Superior temporal gyrus (tissue), 1 donor: ENCODE data around the gene FNDC7.
"Not testable (repeated sequence)": the region's sequence is repeated elsewhere in the genome, so short reads cannot be mapped to it uniquely, and the experiment has no call there.

Experiments
- DNase-seq: peaks from one replicate; pipeline ENCODE4 v3.0.0-alpha.2; 2016; ENCODE audit errors: extremely low spot score

Gene FNDC7

DNA sequence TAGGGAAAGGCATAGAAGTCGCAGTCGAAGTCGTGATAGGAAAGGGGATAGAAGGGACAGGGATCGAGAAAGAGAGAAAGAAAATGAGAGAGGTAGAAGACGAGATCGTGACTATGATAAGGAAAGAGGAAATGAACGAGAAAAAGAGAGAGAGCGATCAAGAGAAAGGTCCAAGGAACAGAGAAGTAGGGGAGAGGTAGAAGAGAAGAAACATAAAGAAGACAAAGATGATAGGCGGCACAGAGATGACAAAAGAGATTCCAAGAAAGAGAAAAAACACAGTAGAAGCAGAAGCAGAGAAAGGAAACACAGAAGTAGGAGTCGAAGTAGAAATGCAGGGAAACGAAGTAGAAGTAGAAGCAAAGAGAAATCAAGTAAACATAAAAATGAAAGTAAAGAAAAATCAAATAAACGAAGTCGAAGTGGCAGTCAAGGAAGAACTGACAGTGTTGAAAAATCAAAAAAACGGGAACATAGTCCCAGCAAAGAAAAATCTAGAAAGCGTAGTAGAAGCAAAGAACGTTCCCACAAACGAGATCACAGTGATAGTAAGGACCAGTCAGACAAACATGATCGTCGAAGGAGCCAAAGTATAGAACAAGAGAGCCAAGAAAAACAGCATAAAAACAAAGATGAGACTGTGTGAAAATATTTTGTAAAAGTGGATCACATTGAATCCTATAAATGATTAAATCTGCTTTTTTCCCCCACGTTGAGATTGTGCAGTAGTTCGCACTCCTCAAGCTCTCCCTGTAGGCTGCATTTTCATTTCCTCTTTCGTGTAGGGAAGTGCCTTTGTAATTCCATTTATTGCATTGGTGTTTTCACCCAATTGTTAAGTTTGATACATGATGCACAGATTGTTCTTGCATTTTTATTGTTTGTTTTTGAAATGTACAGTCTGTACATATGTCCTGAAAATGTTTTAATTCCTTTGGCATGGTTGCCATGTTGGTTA lies 13.1 kb upstream of the FNDC7 start:
- DNase-seq: no peak

DNA sequence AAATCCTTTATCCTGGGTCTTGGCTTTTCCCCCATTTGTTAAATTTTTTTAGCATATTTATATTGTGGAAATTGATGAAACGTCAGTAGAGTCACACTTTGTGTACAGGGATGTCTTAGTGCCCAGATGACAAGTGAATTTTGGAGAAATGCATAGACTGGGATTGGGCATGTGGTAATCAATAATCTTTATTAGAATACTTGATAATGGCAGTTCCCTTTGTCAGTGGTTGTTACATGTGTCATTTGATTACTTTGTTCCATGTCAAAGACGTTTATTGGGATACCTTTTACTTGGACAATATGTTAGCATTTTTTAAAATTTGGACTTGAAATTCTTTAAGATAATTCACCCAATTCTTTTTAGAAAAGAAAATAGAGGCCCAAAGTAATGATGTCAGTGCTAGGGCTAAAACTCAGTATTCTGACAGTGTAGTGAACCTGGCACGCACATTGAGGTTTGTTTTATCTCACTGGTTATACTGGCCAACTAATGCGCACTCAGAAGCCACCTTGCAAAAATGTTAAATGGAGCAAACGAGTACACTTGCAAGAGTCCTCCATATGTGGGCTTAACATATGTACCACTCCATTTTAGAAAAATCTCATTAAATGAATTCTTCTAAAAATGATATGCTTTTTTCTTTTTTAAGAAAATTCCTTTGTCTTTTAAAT lies 11.4 kb upstream of the FNDC7 start:
- DNase-seq: no peak

DNA sequence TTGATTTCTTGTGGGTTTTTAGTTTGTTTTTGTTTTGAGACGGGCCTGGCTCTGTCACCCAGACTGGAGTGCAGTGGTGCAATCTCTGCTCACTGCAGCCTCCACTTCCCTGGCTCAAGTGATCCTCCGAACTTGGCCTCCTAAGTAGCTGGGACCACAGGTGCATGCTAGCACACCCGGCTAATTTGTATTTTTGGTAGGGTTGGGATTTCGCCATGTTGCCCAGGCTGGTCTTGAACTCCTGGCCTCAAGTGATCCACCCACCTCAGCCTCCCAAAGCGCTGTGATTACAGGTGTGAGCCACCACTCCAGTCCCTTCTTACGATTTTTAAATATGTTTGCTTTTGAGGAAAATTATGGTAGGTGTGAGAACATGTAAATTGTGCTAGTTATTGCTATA lies 10.6 kb upstream of the FNDC7 start:
- DNase-seq: not testable (repeated sequence)

DNA sequence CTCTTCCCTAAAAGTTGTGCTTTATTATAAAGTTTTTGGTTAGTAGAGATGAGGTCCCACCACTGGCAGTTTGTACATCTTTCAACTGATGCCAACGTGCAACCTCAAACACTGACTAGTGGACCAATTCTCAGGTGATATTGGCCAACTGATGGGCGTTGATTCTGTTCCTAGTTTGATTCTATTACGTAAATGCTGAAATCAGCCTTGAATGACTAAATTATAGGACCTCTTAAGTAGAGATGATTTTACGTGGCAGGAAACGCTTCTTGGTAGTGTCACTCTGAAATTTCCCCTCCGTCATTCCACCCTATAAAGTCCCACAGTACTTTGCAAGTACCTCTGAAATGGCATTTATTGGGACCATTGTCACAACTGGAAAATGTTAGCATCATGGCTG lies 8.8 kb upstream of the FNDC7 start:
- DNase-seq: no peak

DNA sequence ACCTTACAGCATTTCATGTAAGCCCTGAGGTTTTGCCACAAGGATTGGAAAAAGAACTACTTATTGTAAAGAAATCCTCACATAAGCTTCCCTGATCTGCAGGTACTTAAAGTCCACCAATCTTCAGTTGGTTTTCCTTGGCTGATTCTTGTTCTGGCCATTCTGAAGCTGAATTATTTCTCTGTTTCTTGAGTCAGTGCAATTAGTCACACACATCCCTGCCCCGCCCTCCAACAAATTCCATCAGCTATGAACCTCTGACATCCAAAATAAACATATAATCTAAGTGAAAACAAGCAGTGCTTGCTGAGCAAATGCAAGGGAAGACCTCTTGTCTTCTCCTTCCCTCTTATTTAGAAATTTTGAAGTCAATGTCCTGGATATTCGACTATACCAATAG lies 8.2 kb upstream of the FNDC7 start:
- DNase-seq: no peak

DNA sequence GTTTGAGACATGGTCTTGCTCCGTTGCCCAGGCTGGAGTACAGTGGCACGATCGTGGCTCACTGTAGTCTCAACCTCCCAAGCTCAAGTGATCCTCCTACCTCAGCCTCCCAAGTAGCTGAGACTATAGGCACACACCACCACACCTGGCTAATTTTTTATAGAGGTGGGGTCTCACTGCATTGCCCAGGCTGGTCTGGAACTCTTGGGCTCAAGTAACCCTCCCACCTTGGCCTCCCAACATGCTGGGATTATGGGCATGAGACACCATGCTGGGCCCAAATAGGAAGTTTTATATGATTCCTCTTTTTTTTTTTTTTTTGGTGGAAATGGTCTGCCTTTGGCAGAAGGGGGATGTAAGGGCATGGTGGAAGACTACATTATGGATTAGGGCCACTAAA lies 6.1 kb upstream of the FNDC7 start:
- DNase-seq: no peak

DNA sequence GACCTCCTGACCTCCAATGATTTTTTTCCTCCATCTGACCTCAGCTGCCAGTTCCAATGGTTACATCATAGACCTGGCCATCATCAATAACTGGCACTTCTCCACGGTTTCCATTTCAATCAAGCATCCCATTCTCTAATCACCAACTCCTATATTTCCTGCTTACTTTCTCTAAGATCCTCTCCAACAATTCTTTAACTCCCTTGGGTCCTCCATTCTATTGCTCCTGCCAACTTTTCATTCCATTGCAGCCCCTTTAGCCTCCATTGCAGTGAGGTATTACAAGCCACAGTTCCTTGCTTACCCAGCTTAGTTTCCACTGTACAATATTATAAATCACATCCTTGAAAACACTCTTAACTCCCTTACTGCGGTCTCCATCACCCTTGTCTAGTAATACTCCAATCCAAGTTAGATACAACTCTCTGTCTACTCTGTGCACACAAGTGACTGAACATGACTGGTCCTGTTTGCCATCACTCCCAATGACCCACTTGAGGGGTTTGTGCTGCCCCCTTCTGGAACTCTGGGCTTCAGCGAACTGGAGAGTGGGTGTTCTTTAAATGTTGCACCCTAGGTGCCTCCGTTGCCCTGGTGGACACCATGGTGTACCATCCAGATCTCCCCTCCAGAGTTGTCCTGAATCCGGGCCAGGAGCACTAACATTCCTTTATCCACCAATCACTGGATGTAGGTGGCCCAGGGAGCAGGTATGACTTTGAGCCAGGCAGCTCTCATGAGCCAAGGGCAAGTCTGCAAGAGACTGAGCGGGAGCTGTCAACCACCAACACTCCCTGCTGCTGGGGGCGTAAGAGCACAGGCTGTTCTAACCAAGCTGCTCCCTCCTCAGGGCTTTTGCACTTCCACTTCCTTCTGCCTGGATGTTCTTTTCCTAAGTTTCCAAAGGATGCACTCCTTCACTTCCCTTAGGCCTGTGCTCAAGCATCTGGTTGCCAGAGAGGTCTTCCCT lies 3.7 kb upstream of the FNDC7 start:
- DNase-seq: no peak

DNA sequence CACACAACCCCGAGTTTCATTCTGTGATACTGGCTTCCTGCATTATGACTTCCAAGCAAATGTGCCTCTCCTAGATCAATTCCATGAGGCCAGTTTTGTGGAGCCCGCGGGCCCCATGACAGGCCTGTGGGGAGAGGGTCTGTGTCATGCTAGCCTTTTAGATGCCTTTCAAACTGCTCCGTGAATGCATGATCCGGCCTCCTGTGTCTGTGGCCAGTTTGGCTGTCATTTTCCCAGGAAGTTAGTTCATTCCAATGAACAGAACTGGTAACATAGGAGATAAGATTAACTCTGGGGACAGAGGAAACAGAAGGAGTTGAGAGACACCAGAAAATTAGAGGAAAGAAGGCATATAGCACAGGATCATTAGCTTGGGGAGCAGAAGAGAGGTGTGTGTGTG lies 3.2 kb downstream of the FNDC7 start:
- DNase-seq: no peak

DNA sequence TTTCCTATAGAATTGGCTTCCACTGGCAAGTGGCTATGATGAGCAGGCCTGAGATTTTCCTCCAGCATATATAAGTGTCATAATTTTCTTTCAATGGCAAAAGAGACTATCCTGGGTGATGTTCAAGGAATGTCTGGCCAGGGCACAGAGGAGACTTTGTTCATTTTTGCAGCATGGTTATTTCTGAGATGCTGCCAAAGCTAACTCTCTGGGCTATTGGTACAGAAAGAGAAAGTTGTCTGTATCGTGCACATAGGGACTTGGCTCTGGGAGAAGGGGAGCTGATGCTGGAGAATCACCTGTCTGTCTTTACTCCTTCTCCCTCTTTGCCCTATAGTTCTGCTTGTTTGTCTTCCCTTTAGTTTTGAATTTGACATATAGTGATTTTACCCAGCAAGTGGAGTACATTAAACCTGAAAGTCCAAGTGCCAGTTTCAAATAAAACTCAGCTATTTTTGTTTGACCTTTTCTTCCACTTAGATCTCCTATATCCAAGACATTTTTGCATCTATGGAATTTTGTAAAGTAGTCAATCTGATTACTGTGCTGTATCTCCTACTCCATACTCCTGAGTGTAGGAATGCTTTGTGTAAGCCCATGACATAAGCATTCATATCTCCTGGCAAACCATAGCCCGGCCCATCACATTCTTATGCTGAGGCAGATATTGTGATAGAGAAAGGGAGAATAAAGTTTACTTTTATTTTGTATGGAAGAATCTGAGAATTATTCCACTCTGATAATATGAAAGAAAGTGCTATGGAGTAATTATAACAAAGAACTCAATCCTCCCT lies 3.9 kb downstream of the FNDC7 start:
- DNase-seq: no peak

DNA sequence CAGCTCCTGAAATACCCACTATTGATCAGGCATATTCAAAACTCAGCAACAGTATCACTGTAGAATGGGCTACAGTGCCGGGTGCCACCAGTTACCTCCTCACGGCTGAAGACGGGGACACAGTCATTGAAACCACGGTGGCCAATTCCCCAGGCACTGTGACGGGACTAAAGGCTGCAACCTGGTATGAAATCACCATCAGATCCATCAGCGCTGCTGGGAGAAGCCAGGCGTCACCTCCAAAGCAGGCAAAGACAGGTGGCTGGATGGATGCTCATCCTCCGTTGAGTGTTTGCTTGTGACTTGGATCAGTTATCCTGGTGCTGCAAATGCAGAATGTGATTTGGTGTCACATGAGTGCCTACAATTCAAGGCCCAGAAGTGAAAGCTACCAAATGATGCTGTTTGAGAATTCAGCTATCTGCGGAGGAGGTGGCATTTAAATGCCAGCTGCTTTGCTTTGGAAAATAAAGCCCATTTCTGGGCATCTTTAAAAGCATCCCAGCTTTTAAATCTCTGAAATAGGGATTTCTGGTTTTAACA lies 5.1 kb downstream of the FNDC7 start:
- peak; percentile 78 for DNase-seq

DNA sequence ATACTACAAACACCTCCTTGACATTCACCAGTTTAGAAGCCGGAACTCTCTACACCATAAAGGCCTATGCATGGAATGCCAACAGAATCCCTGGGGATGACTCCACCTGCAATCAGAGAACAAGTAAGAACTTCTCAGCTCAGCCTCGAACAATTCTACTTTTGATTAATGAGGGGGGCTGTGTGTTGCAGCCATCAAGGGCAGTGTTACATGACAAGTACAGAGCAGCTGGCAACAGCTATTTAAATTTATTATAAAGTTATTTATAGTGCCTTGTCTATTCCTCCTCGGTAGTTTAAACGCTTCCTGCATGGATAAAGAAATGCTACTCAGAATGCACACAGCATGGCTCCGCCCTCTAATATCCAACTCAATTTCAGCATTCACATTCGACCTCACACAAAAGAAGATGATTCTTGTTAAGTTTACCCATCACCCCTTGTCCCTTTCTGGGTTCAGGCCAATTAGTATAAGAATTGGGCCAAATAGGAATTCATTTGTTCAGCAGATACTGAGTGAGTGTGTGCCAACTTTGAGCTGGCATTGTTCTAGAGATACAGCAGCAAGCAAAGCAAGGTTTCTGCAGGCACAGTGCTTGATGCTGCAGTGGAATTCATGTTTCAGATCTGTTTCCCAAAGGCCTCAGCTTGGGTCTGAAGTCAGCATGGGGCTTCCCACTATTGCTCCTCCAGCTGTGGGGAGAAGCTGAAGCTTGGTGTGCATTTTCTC lies 6.4 kb downstream of the FNDC7 start:
- peak; percentile 52 for DNase-seq

DNA sequence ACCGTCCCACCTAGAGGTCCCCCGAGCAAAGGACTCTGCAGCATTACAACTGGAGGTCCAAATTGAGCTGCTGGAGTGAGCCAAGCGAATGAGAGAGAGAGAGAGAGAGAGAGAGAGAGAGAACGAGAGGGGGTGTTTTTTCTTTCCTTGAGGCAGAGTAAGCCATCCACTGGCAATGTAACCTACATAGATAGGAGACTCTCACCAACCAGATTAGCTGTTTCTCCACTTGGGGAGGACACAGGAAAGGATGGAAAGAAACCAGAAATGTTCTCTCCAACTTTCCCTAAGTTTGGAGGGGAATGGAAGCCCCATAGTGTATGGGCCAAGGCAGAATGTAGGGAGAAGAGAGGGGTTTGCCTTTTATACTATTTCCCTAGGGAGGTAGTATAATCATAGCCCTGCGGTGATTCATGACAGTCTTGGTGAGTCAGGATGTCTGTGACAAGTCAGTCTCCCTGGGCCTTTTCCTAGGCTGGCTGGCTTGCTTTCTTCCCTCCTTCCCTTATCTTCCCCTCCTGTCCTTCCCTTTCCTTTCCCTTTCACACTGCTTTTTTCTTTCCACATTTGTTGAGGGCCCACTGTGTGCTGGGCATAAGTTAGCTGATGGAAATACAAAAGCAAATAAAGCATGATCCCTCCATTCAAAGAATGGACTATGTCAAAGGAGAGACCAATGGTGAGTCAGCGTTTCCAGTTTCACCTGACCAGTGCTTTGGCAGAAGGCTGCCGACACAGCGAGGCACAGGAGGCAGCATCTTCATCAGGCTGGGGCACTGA lies 7.1 kb downstream of the FNDC7 start:
- DNase-seq: no peak

DNA sequence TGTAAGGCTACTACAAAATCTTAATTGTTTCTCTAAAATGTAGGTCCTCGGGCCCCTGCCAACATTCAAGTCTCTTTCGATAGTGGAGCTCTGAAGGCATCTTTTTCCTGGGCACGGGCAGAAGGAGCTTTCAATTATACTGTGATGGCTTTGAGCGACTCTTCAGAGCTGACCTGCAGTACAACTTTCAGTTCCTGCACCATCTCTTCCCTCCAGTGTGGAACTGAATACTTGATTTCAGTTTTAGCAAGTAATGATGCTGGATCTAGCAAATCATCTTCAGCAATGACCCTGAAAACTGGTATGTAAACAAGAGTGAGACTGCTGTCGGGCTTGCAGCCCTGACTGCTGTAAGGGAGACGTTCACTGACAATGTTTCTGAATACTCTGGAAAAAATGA lies 9.6 kb downstream of the FNDC7 start:
- peak; percentile 59 for DNase-seq

DNA sequence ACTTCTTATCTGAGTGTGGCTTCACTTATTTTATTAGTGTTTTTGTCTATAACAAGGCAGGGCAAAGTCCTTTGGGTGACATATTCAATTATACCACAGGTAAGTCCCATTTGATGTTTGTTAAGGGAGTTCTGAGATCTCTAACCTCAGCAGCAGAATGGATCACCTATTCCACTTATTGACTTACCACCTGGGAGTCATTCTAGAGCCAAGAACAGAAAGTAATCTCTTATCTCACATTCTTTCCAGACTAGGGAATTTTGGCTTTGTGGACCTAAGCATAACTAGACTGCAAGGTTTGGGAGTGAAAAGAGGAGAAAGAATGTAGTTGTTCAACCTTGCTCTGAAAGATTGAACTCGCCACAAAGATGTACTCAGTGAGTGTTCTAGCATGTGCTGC lies 13.2 kb downstream of the FNDC7 start:
- DNase-seq: no peak

DNA sequence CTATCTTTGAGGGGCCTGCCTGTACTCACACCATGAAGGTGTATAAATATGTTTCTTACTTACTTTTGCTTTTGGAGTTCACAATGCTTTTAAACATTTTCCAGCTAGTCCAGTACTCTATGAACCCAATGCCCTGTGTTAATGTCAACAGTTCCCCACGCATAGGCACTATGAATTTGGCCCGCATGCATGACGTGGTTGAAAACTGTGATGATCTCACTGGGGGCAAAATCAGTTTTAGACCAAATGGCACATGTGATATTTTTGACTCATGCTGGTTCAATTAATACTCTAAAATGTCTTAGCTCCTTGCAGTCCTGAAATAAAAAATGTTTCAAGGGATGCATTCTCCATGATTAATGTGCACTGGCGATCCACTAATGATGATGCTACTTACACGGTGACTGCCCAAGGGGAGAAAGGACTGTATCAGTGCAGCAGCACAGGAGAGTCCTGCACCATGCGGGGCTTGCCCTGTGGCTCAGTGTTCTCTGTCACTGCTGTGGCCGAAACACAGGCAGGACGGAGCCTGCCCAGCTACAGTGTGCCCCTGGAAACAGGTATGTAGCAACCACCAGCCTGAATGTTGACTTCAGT lies 15.7 kb downstream of the FNDC7 start:
- no peak for DNase-seq

DNA sequence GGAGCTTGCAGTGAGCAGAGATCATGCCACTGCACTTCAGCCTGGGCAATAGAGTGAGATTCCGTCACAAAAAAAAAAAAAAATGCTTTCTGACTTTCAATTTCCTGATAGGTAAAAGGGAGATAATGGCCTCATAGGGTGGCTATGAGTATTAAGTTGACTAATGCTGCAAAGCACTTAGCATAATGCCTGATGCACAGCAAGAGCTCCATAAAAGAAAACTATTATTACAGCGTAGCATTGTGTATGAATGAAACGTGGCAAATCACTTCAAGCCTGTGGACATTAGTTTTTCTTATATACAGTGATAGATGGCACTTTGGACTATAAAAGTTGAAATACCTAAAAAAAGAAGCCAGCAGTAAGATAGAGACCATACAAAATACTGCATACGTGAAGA lies 16.8 kb downstream of the FNDC7 start:
- DNase-seq: no peak

DNA sequence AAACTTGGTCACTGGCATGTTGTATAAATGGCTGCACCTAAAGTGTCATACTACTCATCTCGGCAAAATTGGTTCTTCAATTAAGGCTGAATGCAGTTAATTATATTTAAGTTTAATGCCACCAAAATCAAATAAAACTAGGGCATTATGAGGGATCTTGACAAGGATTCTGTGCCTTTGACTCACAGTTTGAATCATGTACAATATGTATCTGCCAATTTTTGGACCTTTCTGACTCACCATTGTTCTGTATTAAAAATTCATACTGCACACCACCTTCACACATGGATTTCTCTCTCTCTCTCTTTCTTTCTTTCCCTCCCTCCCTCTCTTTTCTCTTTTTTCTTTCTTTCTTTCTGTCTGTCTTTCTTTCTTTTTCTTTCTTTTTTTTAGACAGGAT lies 19.7 kb downstream of the FNDC7 start:
- no peak for DNase-seq

DNA sequence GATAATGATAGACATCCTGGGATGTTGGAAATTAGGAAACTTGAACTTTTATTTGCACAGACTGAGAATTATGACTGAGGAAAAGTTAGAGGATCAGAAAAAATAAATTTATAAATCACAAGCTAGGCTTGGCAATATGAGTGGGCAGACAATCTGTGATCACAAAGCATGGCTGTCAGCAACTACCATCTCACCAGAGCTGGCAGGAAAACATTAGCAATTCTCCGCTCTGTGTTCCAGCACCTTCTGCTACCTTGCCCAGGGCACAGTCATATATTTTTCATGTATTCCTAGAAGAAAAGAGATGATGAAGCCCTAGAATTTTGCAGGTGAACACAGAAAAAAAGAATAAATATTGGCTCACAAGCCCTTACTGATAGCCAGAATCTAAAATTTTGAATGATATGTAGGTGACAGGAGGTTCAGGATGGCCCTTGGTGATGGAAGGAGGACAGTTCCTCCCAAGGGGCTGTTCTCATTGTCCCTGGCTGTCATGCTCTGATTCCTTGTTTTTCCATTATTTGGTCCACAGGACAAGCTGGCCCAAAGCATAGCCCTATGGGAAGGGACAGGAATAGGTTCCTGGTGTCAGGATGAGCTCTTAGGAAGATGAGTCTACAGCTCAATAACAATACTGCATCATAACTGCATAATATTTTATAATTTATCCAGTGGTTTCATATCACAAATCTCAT lies 21.6 kb downstream of the FNDC7 start:
- no peak for DNase-seq
